NCI-H1436 (cell line): ENCODE measurements around the gene MTA3.
"Not testable (repeated sequence)": the region's sequence is repeated elsewhere in the genome, so short reads cannot be mapped to it uniquely, and the experiment has no call there.

Source experiments
- DNase-seq: peaks from one replicate; lab custom pipeline; 2025; lab: John Stamatoyannopoulos, UW

The MTA3 gene

GRCh38 chr2:42567806-42568400 is 529 bp upstream of the MTA3 start:
- DNase-seq: peak; percentile 13

GRCh38 chr2:42569116-42569711 is 782 bp downstream of the MTA3 start:
- no peak for DNase-seq

DNA sequence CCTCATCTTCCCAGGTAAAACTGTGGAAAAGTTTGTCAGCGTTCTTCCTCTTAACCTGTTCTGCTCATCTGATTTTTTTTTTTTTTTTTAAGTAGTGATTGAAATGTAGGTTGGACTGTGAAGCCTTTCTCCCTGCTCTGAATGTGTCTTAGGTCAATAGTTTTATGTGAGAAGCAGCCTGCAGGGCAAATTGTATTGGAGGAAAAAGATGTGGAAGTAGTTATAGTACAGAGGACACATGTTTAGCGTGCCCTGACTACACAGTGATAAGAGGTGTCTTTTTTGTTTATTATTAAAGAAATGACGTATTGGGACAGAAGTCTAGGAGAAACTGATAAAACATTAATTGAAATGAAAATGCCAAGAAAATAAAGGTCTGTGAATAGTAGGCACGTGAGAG is 1.5 kb downstream of the MTA3 start:
- DNase-seq: no peak

DNA sequence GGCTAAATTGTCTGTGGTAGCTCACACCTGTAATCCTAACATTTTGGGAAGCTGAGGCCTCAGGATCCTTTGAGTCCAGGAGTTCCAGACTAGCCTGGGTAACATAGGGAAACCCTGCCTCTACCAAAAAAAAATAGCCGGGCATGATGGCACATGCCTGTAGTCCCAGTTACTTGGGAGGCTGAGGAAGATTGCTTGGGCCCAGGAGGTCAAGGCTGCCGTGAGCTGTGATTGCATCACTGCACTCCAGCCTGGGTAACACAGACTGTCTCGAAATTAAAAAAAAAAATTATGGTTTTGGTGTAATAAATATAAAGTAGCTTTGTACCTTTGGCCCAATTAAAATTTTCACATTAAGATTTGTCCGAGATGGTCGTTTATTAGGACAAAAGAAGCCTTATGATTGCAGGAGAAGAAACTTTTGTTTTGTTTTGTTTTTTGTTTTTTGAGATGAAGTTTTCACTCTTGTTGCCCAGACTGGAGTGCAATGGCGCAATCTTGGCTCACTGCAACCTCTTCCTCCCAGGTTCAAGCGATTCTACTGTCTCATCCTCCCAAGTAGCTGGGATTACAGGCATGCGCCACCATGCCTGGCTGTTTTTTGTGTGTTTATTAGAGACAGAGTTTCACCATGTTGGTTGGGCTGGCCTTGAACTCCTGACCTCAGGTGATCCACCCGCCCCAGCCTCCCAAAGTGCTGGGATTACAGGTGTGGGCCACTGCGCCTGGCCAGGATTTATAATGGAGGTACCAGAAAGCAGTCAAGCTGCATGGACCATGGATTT is 4.1 kb downstream of the MTA3 start:
- no peak for DNase-seq

GRCh38 chr2:42573256-42573655 is 4.8 kb downstream of the MTA3 start:
- DNase-seq: no peak

GRCh38 chr2:42575458-42576064 is 7.1 kb downstream of the MTA3 start:
- DNase-seq: no peak

GRCh38 chr2:42578621-42579020 is 10.2 kb downstream of the MTA3 start:
- no peak for DNase-seq

DNA sequence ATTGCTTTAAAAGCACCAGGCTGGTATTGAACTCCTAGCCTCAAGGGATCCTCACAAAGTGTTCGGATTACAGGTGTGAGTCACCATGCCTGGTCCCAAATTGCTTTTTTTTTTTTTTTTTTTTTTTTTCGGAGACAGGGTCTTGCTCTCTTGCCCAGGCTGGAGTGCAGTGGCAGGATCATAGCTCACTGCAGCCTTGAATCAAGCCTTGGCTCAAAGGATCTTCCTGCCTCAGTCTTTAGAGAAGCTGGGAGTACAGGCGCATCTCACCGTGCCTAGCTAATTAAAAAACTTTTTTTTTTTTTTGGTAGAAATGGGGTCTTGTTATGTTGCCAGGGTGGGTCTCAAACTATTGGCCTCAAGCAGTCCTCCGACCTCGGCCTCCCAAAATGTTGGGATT is 12.8 kb downstream of the MTA3 start:
- no peak for DNase-seq

- DNase-seq: not testable (repeated sequence)
Observed at GRCh38 chr2:42584628-42585027, 16.2 kb downstream of the MTA3 start.

- no peak for DNase-seq
Observed at GRCh38 chr2:42585779-42586178, 17.3 kb downstream of the MTA3 start.

GRCh38 chr2:42587526-42588117 is 19.2 kb downstream of the MTA3 start:
- DNase-seq: no peak

DNA sequence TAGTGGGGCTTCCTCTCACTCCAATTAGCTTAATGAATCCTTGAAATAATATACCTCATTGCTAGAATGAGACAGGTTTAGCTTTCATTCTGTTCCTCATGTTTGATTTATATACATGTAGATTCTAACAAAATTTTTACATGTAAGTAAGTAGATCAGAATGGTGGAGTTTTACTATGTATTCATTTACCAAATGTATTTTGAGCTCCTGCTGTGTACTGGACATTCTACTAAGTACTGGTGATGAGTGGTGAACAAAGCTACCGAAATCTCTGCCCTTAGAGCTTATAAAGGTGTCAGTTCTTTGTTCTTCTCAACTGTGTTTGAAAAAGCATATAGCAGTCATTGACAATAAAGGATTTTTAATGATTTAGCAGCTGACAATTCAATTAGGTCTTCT is 19.7 kb downstream of the MTA3 start:
- DNase-seq: no peak

DNA sequence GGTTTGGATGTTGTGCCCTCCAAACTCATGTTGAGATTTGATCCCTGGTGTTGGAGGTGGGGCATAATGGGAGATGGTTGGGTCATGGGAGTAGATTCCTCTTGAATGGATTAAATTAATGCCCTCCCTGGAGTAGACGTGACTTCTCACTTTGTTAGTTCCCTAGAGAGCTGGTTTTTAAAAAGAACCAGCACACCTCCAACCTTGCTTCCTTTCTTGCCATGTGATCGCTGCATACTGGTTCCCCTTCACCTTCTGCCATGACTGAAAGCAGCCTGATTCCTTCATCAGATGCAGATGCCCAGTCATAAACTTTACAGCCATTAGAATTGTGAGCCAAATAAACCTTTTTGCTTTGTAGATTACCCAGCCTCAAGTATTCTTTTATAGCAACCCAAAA is 21.7 kb downstream of the MTA3 start:
- DNase-seq: no peak

DNA sequence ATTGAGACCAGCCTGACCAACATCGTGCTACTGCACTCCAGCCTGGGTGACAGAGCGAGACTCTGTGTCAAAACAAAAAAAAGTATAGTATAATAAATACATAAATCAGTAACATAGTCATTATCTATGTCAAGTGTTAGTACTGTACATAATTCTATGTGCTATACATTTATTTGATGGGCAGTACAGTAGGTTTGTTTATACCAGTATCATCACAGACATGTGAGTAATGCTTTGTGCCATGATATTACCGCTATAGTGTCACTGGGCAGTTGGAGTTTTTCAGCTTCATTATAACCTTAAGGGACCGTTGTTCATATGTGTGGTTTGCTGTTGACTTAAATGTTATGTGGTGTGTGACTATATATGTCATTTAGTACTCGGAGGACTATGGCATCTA is 24.9 kb downstream of the MTA3 start:
- DNase-seq: no peak

DNA sequence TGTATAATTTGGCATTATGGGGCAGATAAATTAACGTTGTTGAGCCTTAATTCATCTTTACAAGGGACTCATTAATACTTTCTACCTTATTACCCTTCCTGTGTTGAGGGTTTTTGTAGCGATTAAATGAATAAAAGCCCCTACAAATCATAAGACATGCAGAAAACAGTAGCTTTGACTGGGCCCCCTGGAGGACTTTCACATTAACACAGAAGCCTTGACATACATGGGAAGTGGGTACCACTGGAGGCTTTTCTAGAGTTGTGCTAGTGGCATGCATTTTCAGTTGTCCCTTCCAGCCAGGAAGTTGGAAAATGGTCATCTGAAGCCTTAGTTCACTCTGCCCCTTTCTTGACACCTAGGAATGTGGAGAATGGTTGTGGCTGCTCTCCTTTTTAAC is 30.2 kb downstream of the MTA3 start:
- no peak for DNase-seq

- DNase-seq: no peak
Observed at GRCh38 chr2:42601076-42601475, 32.6 kb downstream of the MTA3 start.

DNA sequence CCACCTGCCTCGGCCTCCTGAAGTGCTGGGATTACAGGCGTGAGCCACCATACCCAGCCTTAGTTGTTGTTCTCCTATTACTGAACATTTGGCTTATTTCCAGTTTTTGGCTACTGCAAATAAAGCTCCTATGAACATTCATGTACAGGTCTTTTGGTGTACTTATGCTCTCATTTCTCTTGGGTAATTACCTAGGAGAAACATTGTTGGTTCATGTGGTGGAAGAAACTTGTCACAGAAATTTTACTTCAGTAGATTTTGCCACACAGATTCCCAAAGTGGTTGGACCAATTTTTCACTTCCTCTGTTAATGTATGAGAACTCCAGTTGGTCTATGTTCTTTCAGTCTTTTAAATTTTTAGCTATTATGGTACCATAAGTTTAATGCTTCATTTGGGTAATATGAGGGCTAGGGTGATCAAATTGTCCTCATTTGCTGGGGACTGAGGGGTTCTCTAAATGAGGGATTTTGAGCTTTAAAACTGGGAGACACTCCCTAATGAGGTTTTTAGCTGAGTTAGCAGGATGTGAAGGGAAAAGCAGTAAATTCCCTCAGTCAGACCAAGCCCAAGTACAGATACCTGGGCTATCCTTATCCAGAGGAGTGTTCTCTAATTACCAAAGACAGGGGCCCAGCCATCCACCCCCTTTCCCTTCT is 33.9 kb downstream of the MTA3 start:
- peak; percentile 8 for DNase-seq

- no peak for DNase-seq
Observed at GRCh38 chr2:42602876-42603219, 34.4 kb downstream of the MTA3 start.

- DNase-seq: not testable (repeated sequence)
Observed at GRCh38 chr2:42604341-42604867, 36.0 kb downstream of the MTA3 start.

- not testable (repeated sequence) for DNase-seq
Observed at GRCh38 chr2:42606166-42606565, 37.7 kb downstream of the MTA3 start.

DNA sequence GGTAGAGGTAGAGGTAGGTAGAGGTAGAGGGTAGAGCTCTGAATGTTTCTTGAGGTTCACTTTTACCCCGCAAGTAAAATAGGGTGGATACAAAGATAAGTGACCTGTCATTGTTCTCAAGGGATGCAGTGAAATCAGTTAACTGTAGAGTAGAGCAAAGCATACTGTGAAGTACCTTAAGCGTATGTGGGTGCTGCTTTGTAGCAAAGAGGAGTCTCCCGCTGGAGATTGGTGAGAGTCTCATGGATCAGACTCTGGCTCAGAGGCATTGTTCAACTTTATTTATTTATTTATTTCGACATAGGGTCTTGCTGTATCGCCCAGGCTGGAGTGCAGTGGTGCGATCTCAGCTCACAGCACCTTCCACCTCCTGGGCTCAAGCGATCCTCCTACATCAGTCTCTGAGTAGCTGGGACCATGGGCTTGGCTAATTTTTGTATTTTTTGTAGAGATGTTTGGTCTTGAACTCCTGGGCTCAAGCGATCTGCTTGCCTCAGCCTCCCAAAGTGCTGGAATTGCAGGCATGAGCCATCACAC is 38.7 kb downstream of the MTA3 start:
- DNase-seq: no peak
